Umbilical cord (tissue), 2 donors: ENCODE data around the gene RUVBL1. TPM values are rescaled to one million over a fixed set of nuclear protein-coding genes. Genes with fewer than 3 reads are reported as not detected.
"Not testable (repeated sequence)": the region's sequence is repeated elsewhere in the genome, so short reads cannot be mapped to it uniquely, and the experiment has no call there.

Experiments
- DNase-seq: peaks from one replicate; pipeline ENCODE4 v3.0.0-alpha.2; 2015; ENCODE audit warnings: low spot score
- total RNA-seq: library from RNA; depleted of rRNA; stranded (reverse); fragments of >200 nt; gene quantifications from one replicate; pipeline ENCODE4 v1.2.3, GENCODE V29; 2014; ENCODE audit warnings: low replicate concordance; ENCODE audit not compliant: insufficient read depth

Gene RUVBL1
- total RNA-seq, result 29.4 TPM

DNA sequence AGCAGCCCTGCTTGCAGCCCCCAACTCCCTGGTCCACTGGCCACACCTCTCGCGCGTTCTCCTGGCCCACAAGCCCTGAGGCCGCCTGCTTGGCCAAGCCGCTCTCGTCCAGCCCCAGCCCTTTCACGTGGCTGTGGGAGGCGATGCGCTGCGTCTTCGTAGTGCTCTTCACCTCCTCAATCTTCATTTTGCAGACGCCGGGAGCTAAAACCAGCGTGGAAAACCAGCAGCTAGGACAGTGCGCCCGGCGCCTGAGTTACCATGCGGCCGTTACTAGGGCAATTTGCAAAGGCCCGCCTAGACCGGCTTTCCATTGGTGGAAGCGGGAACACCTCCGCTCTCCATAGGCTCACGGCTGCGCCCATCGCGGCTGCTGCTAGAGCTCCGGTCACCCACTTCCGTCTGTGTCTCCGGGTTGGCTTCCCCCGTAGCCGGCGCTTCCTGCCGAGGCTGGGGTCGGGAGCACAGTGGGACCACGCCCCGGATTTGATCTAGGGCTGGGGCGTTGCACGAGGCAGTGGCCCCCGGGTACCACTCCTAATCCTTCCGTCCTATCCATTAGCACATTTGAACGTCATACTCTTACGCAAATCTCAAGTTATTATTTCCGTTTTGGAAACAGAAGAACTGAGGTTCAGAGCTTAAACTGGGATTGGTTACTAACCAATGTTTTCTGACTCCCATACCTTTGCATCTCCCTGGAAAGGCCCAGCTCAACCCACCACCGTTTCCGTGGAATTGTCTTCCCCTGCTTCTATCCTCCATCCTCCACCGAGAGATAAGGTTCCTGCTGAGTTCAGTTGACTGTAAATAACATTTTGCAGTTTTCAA, at the start of gene RUVBL1:
RUVBL1 (minus strand) TSS at position 275 of the 831 bp plus-strand sequence; CDS start at position 187, 88 bp downstream.
- peak; percentile 99 for DNase-seq

DNA sequence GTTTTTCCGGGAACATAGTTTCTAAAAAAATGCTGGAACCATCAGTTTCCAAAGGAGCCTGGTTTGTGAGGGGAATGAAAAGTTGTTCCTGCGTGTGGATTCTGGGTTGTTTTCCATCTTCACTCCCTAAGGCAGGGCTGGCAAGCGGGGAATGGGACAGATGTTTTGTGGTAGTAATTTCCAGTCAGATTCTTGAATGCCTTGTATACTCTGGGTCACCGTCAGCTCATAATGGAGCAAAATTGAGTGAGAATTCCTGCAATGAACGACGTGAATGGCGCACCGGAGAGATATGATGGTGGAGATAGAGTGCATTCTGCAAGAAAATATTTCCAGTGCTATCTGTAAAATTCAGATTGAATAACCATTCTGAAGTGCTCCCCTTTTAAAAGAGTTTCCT, 49.6 kb upstream of the RUVBL1 start:
- DNase-seq, result no peak

DNA sequence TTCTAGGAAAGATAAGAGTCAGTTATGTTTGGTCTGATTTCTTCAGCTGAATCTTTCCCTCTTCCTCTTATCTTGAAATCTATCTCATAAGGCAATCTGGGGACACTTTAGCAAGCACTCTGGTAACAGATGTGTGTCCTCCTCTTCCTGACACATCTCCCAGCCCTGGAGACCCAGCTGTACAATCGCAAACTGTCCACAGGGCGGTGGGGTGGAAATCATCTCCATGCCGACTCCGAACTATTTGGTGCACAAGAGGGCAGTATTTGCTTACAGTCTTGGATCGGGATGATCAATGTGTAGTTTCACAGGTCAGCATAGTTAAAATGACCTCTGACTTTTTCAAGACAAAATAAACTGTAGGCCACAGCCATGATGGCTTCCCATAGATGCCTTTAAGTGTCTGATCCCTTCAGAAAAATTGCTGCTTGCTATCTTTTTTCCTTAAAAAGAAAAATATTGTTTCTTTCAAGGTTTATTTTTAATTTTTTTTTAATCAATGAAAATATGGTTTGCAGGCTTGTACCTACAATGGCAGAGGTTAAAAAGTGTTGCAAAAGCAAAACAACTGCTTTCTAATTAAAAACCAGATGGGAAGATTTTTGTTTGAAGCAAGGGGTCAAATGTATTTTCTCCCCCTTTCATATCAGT, 47.4 kb upstream of the RUVBL1 start:
- DNase-seq, result peak; percentile 84

DNA sequence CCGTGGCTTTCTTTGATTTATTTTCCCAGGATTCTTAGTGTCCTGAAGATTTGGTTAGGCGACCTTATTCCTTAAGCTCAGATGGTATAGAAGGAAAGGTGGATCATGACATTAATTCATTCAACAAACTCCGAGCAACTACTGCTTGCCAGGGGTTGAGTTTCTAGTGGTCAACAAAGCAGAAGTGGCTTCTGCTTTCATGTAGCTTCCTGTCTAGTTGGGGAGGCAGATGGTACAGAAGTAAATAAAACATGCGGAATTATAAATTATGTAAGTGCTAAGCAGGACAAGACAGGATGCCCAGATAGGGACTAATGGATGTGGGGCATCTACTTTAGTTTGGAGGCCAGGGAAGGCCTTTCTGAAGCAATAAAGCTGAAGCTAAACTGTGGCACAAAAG, 45.2 kb upstream of the RUVBL1 start:
- DNase-seq, result no peak

DNA sequence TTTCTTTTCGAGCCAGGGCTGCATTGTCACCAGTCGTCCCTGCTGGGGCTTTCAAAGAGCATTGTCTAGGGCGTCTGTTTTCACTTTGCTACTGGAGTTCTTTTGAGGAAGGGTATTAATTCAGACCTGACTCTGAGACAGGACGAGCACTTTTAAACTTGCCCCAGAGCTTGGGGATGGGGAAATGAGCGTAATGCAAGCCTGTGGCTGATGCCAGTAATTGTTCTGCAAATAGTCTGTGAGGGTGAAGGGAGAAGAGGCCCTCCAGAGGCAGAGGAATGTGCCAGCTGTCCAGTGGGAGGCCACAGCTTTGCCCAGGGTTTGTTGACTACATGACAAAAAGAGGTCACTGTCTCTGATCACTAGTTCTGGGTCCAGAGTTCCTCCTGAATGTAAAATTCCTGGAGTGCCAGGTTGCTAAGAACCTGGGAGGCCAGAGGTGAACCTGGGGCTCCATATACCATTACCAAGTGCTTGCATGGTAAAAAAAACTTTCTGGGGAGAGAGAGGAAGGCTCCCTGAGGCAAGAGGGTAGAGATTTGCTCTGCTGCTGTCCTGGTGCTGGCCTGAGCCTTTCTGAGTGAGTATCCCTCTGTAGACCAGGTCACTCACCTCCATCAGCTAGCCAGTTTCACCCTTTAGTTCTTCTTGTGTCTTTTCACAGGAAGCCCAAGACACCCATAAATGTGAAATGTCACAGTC, 44.5 kb upstream of the RUVBL1 start:
- DNase-seq, result no peak

DNA sequence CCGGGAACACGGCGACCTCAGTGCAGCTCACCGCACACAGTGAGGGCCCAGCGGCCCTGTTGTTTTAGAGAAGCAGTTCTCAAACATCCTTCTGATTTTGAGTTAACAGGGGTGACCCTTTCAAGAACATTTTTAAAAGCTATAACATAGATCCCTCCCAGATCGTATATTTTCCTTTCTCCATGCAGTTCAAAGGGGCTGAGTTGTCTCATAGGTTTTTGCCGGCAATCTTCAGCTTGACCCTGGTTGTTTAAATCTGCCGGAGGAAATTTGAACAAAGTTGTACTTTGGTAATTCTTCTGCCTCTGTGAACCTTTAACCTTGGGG, 44.0 kb upstream of the RUVBL1 start:
- no peak for DNase-seq

DNA sequence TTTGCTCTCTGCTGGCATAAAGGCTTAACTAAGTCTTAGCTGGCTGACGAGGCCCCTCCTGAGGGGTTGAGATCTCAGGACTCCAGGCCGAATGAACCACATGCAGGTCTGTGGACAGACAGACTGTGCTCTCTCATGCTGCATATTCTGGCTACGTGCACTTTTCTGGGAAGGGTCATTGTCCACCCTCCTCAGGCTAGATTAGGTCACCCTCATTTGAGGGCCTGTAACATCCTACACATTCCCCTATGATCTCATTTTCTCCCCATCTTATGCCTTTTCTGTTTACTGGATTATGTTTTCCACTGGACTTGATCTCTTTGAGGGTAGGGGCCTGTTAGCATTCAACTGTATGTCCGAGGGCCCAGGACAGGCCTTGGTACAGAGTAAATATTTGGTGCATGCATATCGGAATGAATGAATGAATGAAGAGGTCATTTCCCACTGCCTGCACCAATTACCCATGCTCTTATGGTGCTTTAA, 43.4 kb upstream of the RUVBL1 start:
- no peak for DNase-seq

DNA sequence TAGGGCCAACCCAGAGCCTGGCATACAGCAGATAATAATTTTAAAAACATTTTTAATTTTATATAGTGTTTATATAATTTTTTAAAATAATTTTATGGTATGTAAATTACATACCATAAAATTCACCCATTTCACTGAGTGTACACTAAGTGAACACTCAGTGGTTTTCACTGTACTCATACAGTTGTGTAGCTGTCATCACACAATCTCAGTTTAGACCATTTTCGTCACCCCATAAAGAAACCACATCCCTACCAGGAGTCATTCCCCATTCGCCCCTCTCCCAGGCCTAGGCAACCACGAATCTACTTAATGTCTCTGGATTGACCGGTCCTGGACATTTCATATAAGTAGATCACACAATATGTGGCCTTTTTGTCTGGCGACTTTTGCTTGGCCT, 39.8 kb upstream of the RUVBL1 start:
- no peak for DNase-seq

DNA sequence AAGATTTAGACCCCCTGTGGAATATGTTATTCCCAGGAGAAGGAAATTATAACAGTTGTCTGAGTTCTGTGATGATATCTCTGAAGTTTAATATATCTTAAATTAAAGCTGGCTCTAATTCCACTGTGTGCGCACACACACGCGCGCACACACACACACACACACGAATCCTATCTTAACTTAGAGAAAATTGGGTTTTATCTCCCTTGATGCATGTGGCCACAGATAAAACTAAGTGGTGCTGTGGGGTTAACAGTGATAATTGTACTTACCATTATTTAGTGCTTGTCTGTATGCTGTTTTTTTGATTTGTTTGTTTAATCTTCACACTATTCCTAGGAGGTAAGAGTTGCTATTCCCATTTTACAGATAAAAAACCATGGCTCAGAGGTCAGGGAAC, 37.0 kb upstream of the RUVBL1 start:
- DNase-seq, result no peak

DNA sequence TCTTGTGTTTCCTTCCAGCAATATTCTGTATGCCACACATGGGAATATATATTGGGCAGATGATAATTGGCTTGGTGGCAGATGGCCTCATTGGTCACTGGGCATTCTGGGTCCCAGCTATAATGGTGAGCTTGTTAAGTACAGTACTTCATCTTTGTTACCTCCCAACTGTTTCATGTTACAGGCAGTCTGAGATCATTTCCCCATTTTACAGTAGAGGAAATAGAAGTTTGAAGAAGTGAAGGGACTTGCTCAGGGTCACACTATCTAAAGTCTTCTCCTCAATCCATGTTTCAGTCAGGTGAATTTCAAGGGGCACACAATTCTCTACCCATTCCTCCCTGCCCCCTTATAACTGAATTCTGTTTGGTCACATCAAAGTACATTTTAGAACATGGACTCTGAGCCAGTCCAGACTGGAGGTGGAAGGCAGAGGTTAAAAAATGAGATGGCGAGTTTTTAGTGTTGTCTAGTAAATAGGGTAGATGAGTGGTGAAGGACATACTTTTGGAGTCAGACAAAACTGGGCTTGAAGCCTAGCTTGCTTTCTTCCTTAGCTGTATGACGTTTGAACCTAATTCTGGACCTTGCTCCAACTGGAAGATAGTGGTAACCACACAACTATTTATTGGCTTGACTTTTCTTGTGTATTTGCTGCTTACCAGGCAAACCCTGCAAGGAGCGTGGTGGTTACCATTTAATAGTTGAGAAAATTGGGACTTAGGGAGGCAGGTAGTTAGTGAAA, 32.2 kb upstream of the RUVBL1 start:
- no peak for DNase-seq

DNA sequence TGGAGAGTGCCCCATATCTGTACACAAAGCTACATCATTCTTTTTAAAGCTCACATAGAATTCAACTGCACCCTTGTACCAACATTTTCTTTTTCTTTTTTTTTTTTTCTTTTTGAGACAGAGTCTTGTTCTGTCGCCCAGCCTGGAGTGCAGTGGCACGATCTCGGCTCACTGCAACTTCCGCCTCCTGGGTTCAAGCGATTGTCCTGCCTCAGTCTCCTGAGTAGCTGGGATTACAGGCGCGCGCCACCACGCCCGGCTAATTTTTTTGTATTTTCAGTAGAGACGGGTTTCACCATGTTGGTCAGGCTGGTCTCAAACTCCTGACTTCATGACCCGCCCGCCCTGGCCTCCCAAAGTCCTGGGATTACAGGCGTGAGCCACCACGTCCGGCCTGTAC, 30.7 kb upstream of the RUVBL1 start:
- not testable (repeated sequence) for DNase-seq

DNA sequence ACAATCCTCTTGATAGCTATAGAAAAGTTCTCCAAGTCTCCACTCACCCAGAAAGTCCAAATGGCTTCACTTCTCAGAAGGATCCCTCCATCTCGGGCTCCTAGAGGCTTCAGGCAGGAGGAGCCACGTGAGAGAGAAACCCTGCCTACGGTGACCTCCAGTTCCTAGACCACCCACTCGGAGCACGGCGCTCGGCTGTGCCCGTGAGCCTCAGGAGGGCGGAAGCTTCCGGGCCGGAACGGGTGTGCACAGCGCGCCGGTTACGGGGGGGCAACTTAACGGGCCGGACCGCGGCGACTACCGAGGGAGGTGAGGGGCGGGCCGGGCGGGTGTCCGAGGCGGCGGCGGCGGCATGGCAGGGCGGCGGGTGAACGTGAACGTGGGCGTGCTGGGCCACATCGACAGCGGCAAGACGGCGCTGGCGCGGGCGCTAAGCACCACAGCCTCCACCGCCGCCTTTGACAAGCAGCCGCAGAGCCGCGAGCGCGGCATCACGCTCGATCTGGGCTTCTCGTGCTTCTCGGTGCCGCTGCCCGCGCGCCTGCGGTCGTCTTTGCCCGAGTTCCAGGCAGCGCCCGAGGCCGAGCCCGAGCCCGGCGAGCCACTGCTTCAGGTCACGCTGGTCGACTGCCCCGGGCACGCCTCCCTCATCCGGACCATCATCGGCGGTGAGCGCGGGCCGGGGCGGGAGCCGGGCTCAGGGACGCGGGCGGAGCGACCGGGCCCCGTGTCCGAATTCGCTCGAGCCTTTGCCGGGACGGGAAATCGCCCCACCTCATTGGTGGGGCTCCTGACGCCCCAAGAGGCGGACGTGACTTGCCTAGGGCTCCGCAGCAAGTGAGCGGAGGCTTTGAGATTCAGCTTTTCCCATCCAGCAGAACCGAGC, 29.8 kb upstream of the RUVBL1 start, which contains the start of gene EEFSEC:
EEFSEC (plus strand) TSS at position 326 of the 886 bp plus-strand sequence; CDS start at position 353, 27 bp downstream.
- DNase-seq, result peak; percentile 82

DNA sequence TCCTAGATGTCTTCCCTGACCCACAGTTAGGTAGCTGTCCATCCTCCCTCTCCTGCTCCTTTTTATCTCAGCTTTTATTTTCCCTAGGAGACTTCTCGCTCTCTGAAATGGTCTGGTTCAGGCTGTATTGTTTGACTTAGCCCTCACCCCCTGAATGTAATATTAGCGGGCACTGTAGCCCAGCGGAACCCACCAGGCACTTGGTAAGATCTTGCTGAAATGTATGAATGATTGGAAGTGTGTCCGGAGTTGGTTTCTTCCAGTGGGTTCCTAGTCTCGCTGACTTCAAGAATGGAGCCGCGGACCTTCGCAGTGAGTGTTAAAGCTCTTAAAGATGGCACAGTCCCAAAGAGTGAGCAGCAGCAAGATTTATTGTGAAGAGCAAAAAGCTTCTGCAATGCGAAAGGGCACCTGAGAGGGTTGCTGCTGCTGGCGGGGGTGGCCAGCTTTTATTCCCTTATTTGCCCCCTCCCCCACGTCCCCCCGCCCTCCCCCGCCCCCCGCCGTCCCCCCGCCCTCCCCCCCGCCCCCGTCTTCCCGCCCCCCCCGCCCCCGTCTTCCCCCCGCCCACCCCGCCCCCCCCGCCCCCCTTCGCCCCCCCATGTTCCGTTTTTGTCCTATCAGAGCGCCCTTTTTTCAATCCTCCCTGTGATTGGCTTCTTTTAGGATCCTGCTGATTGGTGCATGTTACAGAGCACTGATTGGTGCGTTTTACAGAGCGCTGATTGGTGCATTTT, 29.0 kb upstream of the RUVBL1 start:
- DNase-seq, result no peak

DNA sequence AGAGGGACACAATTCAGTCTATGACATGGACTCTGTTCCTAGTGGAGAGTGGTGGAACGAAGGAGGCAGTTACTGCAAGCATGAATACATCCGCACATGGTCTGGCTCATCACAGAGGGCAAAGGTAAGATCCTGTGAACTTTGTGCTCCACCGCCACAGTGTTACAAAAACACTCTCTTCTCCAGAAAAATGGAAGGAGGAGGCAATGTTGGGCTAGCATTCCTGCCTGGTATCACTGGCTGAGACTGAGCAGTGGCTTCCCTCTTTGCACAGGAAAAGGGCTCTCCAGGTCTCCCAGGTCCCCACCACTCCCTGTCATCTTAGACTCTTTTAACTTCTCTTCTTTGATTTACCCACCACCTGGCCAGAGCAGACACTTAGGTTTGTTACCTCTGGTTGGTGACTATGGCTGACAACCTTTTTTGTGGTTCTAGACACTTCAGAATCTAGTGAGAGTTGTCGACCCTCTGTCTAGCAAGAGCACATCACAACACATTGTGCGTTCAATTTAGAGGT, 28.2 kb upstream of the RUVBL1 start:
- no peak for DNase-seq

DNA sequence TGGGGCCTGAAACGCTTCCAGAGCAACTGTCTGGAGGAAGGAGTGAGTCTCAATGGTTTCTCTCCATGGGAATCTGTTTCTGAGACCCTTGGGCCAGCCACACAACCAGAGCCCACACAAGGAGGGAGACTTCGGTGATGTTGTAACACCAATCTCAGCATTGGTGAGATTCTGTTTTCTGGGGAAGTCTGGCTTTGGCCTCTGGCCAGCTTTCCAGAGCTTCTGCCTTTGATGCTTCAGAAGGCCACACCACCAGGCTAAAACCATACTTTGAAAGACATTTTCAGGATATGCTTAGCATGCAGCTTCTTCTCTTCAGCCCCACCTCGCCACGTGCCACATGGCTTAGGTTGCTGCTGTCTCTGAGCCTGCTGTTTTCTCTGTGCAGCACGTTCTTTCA, 26.0 kb upstream of the RUVBL1 start:
- peak; percentile 58 for DNase-seq

DNA sequence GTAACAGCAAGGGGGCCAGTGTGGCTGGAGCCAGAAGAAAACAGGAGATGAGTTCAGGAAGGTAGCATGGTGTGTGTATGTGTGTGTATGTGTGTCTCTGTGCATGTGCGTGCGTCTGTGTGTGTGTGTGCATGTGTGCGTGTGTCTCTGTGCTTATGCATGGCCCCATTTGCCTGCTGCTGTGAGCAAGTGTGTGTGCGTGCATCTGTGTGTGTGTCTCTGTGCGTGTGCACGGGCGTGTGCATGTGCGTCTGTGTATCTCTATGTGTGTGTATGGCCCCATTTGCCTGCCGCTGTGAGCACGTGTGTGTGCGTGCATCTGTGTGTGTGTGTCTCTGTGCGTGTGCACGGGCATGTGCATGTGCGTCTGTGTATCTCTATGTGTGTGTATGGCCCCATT, 22.6 kb upstream of the RUVBL1 start:
- DNase-seq, result no peak

DNA sequence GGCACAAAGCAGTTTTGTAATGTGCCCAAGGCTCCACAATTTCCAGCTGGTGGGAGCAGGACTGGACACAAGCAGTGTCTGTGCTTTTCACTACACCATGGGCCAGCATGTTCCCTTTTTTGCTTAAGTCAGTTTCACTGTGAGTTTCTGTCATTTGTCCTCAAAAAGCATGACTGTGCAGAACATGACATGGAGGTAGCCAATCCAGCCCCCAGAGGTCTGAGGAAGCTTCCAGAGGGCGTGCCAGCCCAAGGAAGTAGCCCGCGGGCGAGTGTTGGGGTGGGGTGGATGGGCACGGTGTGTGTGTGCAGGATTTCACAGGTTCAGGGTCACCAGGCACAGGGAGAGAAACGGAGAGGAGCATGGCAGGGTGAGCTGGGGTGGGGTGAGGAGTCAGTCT, 21.7 kb upstream of the RUVBL1 start:
- DNase-seq, result peak; percentile 35

DNA sequence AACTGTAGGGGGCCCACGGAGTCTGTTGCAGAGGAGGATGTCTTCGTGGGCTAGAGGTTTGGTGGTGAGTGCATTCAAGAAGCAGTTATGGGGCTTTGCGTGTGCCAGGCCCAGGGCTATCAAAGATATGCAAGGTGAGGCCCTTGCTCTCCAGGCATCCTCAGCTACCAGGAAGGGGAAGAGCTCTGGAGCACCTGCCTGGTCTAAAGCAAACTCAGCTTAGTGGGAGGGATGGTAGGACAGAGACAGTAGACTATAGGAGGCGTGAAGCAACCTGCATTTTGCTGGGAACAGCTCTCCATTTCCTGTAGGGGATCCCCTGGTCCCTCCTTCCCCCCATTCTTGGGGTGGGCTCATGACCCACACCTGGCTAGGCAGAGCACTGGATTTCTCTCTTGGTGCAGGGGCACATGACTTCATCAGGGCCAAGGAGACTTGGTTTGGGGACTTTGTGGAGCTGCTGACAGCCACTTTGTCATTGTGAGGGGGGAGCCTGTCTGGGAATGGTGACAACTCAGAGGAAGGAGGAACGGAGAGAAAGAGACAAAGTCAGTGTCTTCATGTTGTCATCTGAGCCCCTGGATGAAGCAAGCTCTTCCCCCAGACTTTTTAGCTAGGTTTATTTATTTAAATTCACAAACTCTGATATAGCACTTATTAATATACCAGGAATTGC, 21.0 kb upstream of the RUVBL1 start:
- DNase-seq, result no peak

DNA sequence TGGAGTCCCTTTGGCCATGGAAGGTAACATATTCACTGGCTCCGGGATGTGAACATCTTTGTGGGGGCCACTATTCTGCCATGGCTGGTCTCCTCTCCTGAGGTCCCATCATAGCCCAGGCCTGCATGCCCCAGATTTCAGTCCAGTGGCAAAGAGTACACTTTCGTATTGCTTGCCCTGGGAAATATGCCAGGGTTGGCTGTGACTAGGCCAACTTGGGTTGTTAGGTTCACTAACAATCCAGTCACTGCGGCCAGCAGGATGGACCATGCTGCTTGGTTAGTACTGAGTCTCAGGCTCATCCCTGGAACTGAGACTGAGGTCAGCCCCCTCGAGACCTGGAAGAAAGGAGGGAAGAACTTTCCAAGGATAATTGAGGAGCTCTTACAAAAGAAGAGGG, 19.9 kb upstream of the RUVBL1 start:
- DNase-seq, result no peak
